ENCODE results near the gene GCG. TPM values are rescaled to one million over a fixed set of nuclear protein-coding genes. Genes with fewer than 3 reads are reported as not detected.

GCG gene
- total RNA-seq, 1 donor from 2014 or later, result not detected

DNA sequence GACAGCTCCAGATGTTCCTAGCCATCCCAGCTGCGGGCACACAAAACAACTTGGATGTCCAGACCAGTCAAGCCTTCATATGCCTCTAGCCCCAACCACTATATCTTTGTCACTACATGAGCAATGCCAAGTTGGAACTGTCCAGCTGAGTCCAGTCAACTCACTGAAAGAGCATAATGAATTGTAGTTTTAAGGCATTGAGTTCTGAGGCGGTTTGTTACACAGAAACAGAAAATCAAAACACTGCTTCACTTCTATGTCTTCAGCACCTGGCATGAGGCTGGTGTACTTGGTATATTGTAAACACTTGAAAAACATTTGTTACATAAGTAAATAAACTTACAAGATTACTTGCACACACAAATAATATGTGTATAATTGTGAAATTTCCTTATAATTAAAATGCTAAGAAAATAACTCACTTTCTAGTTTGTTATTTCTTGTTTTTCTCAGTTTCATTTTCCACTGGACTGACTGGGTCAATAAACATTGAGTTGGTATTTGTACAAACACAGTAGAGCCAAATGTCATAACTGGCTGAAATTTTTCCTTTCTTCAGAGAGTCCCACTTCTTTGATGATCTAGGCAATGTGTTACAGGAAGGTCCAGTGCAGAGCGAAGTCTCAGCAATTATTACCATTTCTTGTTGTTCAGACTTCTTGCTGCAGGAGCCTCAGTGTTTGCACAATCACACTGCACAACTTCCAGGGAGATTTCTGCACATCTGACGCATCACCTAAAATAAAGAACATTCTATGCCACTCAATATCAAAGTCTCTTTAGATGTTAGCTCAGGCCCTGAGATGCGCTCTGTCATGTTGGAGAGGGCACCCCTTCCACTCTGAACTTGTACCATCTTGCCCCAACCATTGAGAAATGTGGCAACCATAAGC is 39.8 kb downstream of the GCG start:
- peaks cover 25% of the 10 kb centered on the region for H3K4me1 Mint-ChIP-seq (ENCODE audit: low read depth)
- H3K9me3 Mint-ChIP-seq, result peaks cover 23% of the 10 kb centered on the region
- no peak for DNase-seq (ENCODE audit: low spot score)
- no peaks in the 10 kb centered on the region for H3K27me3 Mint-ChIP-seq (ENCODE audit: insufficient read depth)
- intact Hi-C loops (cut with micrococcal nuclease), result no loop called here
- peaks cover 16% of the 10 kb centered on the region for H3K36me3 Mint-ChIP-seq (ENCODE audit: low read depth)
- no peak overlapping the region for H3K4me3 Mint-ChIP-seq
- no peak overlapping the region for H3K27ac Mint-ChIP-seq

DNA sequence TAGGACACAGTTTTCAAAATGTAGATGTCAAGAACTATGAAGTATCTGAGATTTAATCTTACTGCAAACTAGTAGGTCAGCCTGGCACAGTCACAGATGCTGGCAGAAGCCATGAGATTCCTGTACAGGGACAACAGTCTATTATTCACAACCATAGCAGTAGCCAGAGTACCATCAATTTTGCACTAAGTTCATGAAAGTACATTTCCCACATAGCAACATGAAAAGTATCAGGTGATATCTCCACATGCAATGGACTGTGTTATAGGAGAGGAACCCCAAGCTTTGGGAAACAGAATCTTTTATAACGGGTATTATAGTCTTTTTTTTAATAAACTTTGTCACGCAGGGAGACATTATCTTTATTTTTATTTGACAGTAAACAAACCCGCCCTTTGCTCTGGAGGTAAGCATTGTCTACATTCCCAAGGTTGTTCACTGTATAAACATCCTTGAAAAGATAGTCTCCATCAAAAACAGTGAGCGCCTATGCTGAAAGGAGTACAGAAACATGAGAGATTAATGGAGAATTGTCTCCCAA is 44.6 kb downstream of the GCG start:
- Mint-ChIP-seq H3K27ac (no peak overlapping the region), H3K9me3 (no peaks in the 10 kb centered on the region), H3K4me1 (ENCODE audit: low read depth) (peaks cover 20% of the 10 kb centered on the region), H3K4me3 (no peak overlapping the region), H3K36me3 (ENCODE audit: low read depth) (peaks cover 3% of the 10 kb centered on the region), H3K27me3 (ENCODE audit: insufficient read depth) (peaks cover 4% of the 10 kb centered on the region)
- DNase-seq (ENCODE audit: low spot score), result no peak
- intact Hi-C loops (cut with micrococcal nuclease), result no loop called here

DNA sequence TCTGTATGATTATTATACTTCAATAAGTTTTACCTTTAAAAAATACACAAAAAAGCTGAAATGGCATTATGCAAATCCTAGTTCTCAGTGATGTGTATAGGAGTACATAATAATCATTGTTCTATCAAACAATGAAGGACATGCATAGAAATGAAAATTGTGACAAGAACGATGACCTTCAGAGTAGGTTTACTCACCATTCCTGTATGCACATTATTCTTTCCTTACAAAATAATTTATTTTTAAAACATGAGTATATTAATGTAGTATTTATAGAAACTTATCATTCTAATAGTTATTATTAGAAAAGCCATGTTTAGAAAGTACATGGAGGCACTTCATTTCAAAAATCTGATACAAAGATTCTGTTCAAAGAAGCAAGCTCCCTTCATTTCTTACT is 45.3 kb downstream of the GCG start:
- Mint-ChIP-seq H3K4me3 (no peak overlapping the region), H3K27me3 (ENCODE audit: insufficient read depth) (peaks cover 4% of the 10 kb centered on the region), H3K9me3 (no peaks in the 10 kb centered on the region), H3K4me1 (ENCODE audit: low read depth) (peaks cover 17% of the 10 kb centered on the region), H3K36me3 (ENCODE audit: low read depth) (peaks cover 5% of the 10 kb centered on the region), H3K27ac (no peak overlapping the region)
- intact Hi-C loops (cut with micrococcal nuclease), result no loop called here
- DNase-seq (ENCODE audit: low spot score), result no peak

DNA sequence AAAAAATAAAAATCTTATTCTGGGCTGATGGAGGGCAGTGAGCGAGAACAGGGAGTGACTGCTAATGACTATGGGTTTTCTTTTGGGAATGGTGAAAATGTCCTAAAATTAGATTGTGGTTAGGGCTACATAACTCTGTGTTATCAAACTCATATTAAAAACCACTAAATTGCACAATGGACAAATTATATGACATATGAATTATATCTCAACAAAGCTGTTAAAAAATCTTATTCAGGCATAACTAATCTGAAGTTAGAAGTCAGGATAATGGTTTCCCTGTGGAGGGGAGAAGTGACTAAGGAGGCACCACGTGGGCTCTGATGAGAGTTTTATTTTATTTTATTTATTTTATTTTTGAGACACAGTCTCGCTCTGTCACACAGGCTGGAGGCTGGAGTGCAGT is 45.9 kb downstream of the GCG start:
- H3K27ac Mint-ChIP-seq, result no peak overlapping the region
- no peaks in the 10 kb centered on the region for H3K9me3 Mint-ChIP-seq
- peaks cover 17% of the 10 kb centered on the region for H3K4me1 Mint-ChIP-seq (ENCODE audit: low read depth)
- H3K4me3 Mint-ChIP-seq, result no peak overlapping the region
- peaks cover 4% of the 10 kb centered on the region for H3K27me3 Mint-ChIP-seq (ENCODE audit: insufficient read depth)
- H3K36me3 Mint-ChIP-seq (ENCODE audit: low read depth), result peaks cover 5% of the 10 kb centered on the region
- intact Hi-C loops (cut with micrococcal nuclease), result no loop called here
- DNase-seq (ENCODE audit: low spot score), result no peak

DNA sequence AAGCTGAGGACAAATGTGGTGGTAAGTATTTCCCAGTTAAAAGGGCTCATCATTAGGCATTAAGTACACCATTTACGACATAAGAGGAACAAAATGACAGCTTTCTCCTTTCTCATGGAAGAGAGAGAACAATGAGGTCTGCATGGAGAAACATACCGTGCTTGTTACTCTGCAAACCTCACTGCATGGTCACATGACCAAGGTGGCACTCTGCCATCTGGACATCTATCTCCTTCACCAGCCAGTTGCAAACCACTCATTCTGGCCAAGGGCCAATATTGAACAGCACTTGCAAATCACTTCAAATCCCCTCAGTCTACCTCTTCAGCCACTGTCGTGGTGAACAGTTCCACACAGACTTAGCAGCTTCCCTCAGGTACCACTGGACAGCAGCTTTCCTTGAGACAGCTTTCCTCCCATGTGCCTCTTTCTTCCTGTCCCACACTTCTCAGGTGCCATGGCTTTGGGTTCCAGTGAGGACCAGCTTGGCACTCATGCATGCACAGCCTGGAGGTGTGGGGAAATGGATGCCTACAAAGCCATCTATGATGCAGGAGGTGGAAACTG is 48.5 kb downstream of the GCG start:
- Mint-ChIP-seq H3K4me3 (no peak overlapping the region), H3K27ac (no peak overlapping the region), H3K4me1 (ENCODE audit: low read depth) (peaks cover 17% of the 10 kb centered on the region), H3K9me3 (no peaks in the 10 kb centered on the region), H3K36me3 (ENCODE audit: low read depth) (peaks cover 5% of the 10 kb centered on the region), H3K27me3 (ENCODE audit: insufficient read depth) (peaks cover 4% of the 10 kb centered on the region)
- intact Hi-C loops (cut with micrococcal nuclease), result no loop called here
- DNase-seq (ENCODE audit: low spot score), result no peak

DNA sequence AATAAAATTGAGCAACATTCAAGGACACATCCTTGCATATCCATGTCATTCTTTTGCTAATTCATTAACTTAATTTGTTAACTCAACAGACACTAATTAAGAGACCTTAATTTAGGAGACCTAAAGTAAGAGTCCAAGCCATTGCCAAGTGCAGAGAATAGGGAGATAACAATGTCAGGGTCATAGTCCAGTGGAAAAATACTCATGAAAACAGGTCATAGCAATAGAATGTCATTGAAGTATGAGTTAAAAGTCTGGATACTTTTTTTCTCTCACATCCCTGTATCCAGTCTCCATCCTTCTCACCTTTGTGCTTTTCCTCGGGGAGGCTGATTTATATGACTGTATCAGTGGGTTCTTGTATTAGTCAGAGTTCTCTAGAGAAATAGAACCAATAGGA is 51.5 kb downstream of the GCG start:
- peaks cover 4% of the 10 kb centered on the region for H3K27me3 Mint-ChIP-seq (ENCODE audit: insufficient read depth)
- no peak for DNase-seq (ENCODE audit: low spot score)
- H3K4me1 Mint-ChIP-seq (ENCODE audit: low read depth), result peaks cover 6% of the 10 kb centered on the region
- no peak overlapping the region for H3K4me3 Mint-ChIP-seq
- H3K36me3 Mint-ChIP-seq (ENCODE audit: low read depth), result peaks cover 2% of the 10 kb centered on the region
- intact Hi-C loops (cut with micrococcal nuclease), result no loop called here
- no peak overlapping the region for H3K27ac Mint-ChIP-seq
- no peaks in the 10 kb centered on the region for H3K9me3 Mint-ChIP-seq

DNA sequence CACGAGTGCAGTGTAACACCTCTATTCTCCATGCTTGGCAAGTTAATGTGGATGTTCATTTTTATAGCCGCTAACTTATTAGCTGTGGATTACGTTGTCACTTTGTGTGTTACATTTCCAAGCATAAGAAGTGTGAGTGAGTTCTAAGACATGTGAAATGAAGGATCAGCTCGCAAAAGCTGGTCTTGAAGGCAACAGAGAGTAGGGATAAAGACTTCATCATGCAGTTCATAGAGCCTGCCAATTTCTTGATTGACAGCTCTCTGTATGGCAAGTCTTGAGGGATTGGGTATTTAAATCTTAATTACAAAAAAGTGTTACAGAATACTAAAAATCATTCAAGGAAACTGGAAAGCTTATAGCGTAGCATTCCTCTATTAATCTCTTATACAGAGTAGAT is 52.2 kb downstream of the GCG start:
- Mint-ChIP-seq H3K27ac (no peak overlapping the region), H3K27me3 (ENCODE audit: insufficient read depth) (peaks cover 4% of the 10 kb centered on the region), H3K4me3 (no peak overlapping the region), H3K36me3 (ENCODE audit: low read depth) (peaks cover 2% of the 10 kb centered on the region), H3K9me3 (no peaks in the 10 kb centered on the region), H3K4me1 (ENCODE audit: low read depth) (peaks cover 6% of the 10 kb centered on the region)
- intact Hi-C loops (cut with micrococcal nuclease), result no loop called here
- DNase-seq (ENCODE audit: low spot score), result no peak

Other genes with a start within 250 kb of the GCG start
- 94.4 and 99.9 TPM in 2 replicates for gene DPP4, start 78.0 kb downstream of the GCG start, total RNA-seq
- not detected in 2 replicates for gene FAP, start 91.2 kb upstream of the GCG start, total RNA-seq
- 27.9 TPM in 2 replicates for gene IFIH1, start 166.4 kb upstream of the GCG start, total RNA-seq
- 14.5 and 14.9 TPM in 2 replicates for gene GCA, start 191.9 kb upstream of the GCG start, total RNA-seq